Activated CD8-positive, alpha-beta memory T cell treated with anti-CD3 and anti-CD28 coated beads for 4 hours (primary cell): Measurements from ENCODE around the gene RSU1.

Experiments
- DNase-seq, 2 donors: peaks; one replicate each; pipeline ENCODE4 v3.0.0-alpha.2; 2020; ENCODE audit warnings: low read depth in 2 of 2

RSU1 gene

GRCh38 chr10:16822027-16822426, 4.8 kb upstream of the RSU1 start:
- DNase-seq: no peak

GRCh38 chr10:16820421-16820820, 3.2 kb upstream of the RSU1 start:
- no peak for DNase-seq

GRCh38 chr10:16820018-16820417, 2.8 kb upstream of the RSU1 start:
- no peak for DNase-seq

GRCh38 chr10:16819436-16819835, 2.2 kb upstream of the RSU1 start:
- DNase-seq: no peak

GRCh38 chr10:16819026-16819425, 1.8 kb upstream of the RSU1 start:
- no peak for DNase-seq

GRCh38 chr10:16816830-16817124, 447 bp downstream of the RSU1 start:
- no peak for DNase-seq

- DNase-seq: no peak
Observed at GRCh38 chr10:16816171-16816570, 1.1 kb downstream of the RSU1 start.

GRCh38 chr10:16814012-16814411, 3.2 kb downstream of the RSU1 start:
- DNase-seq: no peak

- DNase-seq: no peak
Observed at GRCh38 chr10:16812676-16813075, 4.5 kb downstream of the RSU1 start.

GRCh38 chr10:16811765-16812164, 5.5 kb downstream of the RSU1 start:
- DNase-seq: no peak

- no peak for DNase-seq
Observed at GRCh38 chr10:16811292-16811691, 5.9 kb downstream of the RSU1 start.

- DNase-seq: no peak
Observed at GRCh38 chr10:16809074-16809718, 8.0 kb downstream of the RSU1 start.

GRCh38 chr10:16804123-16804522, 13.1 kb downstream of the RSU1 start:
- no peak for DNase-seq

- DNase-seq: no peak
Observed at GRCh38 chr10:16803464-16803863, 13.8 kb downstream of the RSU1 start.

GRCh38 chr10:16799621-16800020, 17.6 kb downstream of the RSU1 start:
- no peak for DNase-seq

GRCh38 chr10:16798571-16798970, 18.7 kb downstream of the RSU1 start:
- no peak for DNase-seq

- no peak for DNase-seq
Observed at GRCh38 chr10:16795410-16796073, 21.7 kb downstream of the RSU1 start.

GRCh38 chr10:16794005-16794404, 23.2 kb downstream of the RSU1 start:
- no peak for DNase-seq

- DNase-seq: no peak
Observed at GRCh38 chr10:16792675-16793074, 24.5 kb downstream of the RSU1 start.

- DNase-seq: no peak
Observed at GRCh38 chr10:16789765-16790164, 27.5 kb downstream of the RSU1 start.

- DNase-seq: no peak
Observed at GRCh38 chr10:16789261-16789660, 28.0 kb downstream of the RSU1 start.

GRCh38 chr10:16788778-16789177, 28.4 kb downstream of the RSU1 start:
- no peak for DNase-seq

- no peak for DNase-seq
Observed at GRCh38 chr10:16788125-16788524, 29.1 kb downstream of the RSU1 start.

- DNase-seq: peak; percentile 30 to 68
Observed at GRCh38 chr10:16787361-16787791, 29.8 kb downstream of the RSU1 start.
